ENCODE data around the gene RGS11. TPM values are rescaled to one million over a fixed set of nuclear protein-coding genes. Genes with fewer than 3 reads are reported as not detected.

The RGS11 gene
- total and polyA plus RNA-seq, 4 donors = 0.51 to 1.6 (median 0.77) TPM; not detected in 1

- WGBS = 97% methylated on average over 6 of the region's 6 CpGs
- Histone ChIP-seq H3K9me3 (ENCODE audit: control insufficient read depth in 4 of 4, low read length in 3 of 4) (no peaks in the 10 kb centered on the region), H3K9ac (ENCODE audit: low read depth in 1 of 2, low read length in 2 of 2) (no peak overlapping the region), H3K27me3 (ENCODE audit: control insufficient read depth in 4 of 4, insufficient read depth in 4 of 4, low read length in 3 of 4) (no peaks in the 10 kb centered on the region), H3K4me3 (ENCODE audit: low read depth in 1 of 3, low read length in 3 of 3) (no peak overlapping the region), H3K27ac (ENCODE audit: low read depth in 1 of 2, low read length in 2 of 2) (no peak overlapping the region), H3K4me1 (ENCODE audit: control insufficient read depth in 4 of 4, insufficient read depth in 4 of 4, low read length in 3 of 4) (peaks cover 0 to 3% (median 0%) of the 10 kb centered on the region in 4 donors), H3K36me3 (ENCODE audit: control insufficient read depth in 4 of 4, insufficient read depth in 3 of 4, low read depth in 1 of 4, low read length in 3 of 4) (peaks cover 1 to 28% (median 10%) of the 10 kb centered on the region in 4 donors)
- no peak for DNase-seq (ENCODE audit: low spot score)
- TF ChIP-seq JUND (IDR thresholded peaks at IDR 0.05) (no peak), RXRA (IDR thresholded peaks at IDR 0.05) (no peak), RAD21 (IDR thresholded peaks at IDR 0.05) (no peak), TAF1 (conservative IDR thresholded peaks at IDR 0.05) (no peak), REST (IDR thresholded peaks at IDR 0.05) (no peak), SP1 (IDR thresholded peaks at IDR 0.05) (no peak), NR2F2 (IDR thresholded peaks at IDR 0.05) (no peak), HNF4G (IDR thresholded peaks at IDR 0.05) (no peak), HNF4A (conservative IDR thresholded peaks at IDR 0.05) (no peak), CTCF (IDR thresholded peaks at IDR 0.05; ENCODE audit: low read depth, low read length, missing input control) (no peak), EGR1 (IDR thresholded peaks at IDR 0.05; ENCODE audit: low read depth in 2 of 2) (no peak), FOXA1 (IDR thresholded peaks at IDR 0.05) (no peak), GABPA (IDR thresholded peaks at IDR 0.05 in 1 of 2, conservative IDR thresholded peaks at IDR 0.05 in 1 of 2) (no peak), YY1 (IDR thresholded peaks at IDR 0.05) (no peak), FOXA2 (IDR thresholded peaks at IDR 0.05) (no peak)
- TF ChIP-seq, protein P1, sequence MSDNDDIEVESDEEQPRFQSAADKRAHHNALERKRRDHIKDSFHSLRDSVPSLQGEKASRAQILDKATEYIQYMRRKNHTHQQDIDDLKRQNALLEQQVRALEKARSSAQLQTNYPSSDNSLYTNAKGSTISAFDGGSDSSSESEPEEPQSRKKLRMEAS (IDR thresholded peaks at IDR 0.05) = no peak
- TF ChIP-seq, protein P2, sequence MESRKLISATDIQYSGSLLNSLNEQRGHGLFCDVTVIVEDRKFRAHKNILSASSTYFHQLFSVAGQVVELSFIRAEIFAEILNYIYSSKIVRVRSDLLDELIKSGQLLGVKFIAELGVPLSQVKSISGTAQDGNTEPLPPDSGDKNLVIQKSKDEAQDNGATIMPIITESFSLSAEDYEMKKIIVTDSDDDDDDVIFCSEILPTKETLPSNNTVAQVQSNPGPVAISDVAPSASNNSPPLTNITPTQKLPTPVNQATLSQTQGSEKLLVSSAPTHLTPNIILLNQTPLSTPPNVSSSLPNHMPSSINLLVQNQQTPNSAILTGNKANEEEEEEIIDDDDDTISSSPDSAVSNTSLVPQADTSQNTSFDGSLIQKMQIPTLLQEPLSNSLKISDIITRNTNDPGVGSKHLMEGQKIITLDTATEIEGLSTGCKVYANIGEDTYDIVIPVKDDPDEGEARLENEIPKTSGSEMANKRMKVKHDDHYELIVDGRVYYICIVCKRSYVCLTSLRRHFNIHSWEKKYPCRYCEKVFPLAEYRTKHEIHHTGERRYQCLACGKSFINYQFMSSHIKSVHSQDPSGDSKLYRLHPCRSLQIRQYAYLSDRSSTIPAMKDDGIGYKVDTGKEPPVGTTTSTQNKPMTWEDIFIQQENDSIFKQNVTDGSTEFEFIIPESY (IDR thresholded peaks at IDR 0.05) = no peak
- TF ChIP-seq, protein P3, sequence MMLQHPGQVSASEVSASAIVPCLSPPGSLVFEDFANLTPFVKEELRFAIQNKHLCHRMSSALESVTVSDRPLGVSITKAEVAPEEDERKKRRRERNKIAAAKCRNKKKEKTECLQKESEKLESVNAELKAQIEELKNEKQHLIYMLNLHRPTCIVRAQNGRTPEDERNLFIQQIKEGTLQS (IDR thresholded peaks at IDR 0.05) = no peak
Observed at GRCh38 chr16:255183-255582, 20.6 kb downstream of the RGS11 start.

Data from liver (tissue), 9 donors.